OCI-LY1 (cell line): Measurements from ENCODE around the gene NPIPB2.

Experiments
- H2AFZ ChIP-seq: fragments of 200-600 bp; sonication (generic), shearing (Covaris generic); 2 replicates; pipeline ENCODE4 v1.6.0; 2014; ENCODE audit warnings: antibody characterized with exemption, mild to moderate bottlenecking, low read length
- H3F3A ChIP-seq: fragments of 200-600 bp; sonication (generic), shearing (Covaris generic); 2 replicates; pipeline ENCODE4 v1.6.0; 2014; ENCODE audit warnings: mild to moderate bottlenecking, antibody characterized with exemption, low read length, moderate library complexity; ENCODE audit not compliant: insufficient read depth
- H3K27ac ChIP-seq: fragments of 200-600 bp; sonication (generic); 2 replicates; pipeline ENCODE4 v1.5.1; 2014; ENCODE audit warnings: low read length, mixed run types, mild to moderate bottlenecking, low read depth; ENCODE audit not compliant: poor library complexity, severe bottlenecking
- H3K27me3 ChIP-seq: fragments of 200-600 bp; sonication (generic); 2 replicates; pipeline ENCODE4 v1.6.0; 2014; ENCODE audit warnings: antibody characterized with exemption, mild to moderate bottlenecking, low read length, moderate library complexity; ENCODE audit not compliant: insufficient read depth
- H3K36me3 ChIP-seq: fragments of 200-600 bp; sonication (generic); 2 replicates; pipeline ENCODE4 v1.6.1; 2014; ENCODE audit warnings: mild to moderate bottlenecking, antibody characterized with exemption, low read length, moderate library complexity, mixed read lengths; ENCODE audit not compliant: insufficient read depth
- H3K4me1 ChIP-seq: fragments of 200-600 bp; sonication (generic); 2 replicates; pipeline ENCODE4 v1.5.1; 2014; ENCODE audit warnings: mild to moderate bottlenecking, low read length, moderate library complexity; ENCODE audit not compliant: insufficient read depth, severe bottlenecking
- H3K4me2 ChIP-seq: fragments of 200-600 bp; sonication (generic), shearing (Covaris generic); 2 replicates; pipeline ENCODE4 v1.6.1; 2014; ENCODE audit warnings: low read length
- H3K4me3 ChIP-seq: fragments of 200-600 bp; sonication (generic); 2 replicates; pipeline ENCODE4 v1.5.1; 2014; ENCODE audit warnings: low read length, low read depth, mild to moderate bottlenecking, mixed read lengths; ENCODE audit not compliant: poor library complexity, severe bottlenecking
- H3K79me2 ChIP-seq: fragments of 200-600 bp; shearing (Covaris generic); 2 replicates; pipeline ENCODE4 v1.6.1; 2016; ENCODE audit warnings: mixed run types, low read length, mixed read lengths; ENCODE audit not compliant: insufficient read depth
- H3K9ac ChIP-seq: fragments of 200-600 bp; sonication (generic), shearing (Covaris generic); 2 replicates; pipeline ENCODE4 v1.6.1; 2014; ENCODE audit warnings: mild to moderate bottlenecking, low read length, mixed read lengths
- H3K9me2 ChIP-seq: fragments of 200-600 bp; sonication (generic), shearing (Covaris generic); 2 replicates; pipeline ENCODE4 v1.6.1; 2014; ENCODE audit warnings: low read depth, mild to moderate bottlenecking, low read length, mixed read lengths
- H3K9me3 ChIP-seq: fragments of 200-600 bp; shearing (Covaris generic); 2 replicates; pipeline ENCODE4 v1.6.1; 2014; ENCODE audit warnings: low read length, mixed read lengths
- H4K20me1 ChIP-seq: fragments of 200-600 bp; sonication (generic), shearing (Covaris generic); 2 replicates; pipeline ENCODE4 v1.6.0; 2016; ENCODE audit warnings: mild to moderate bottlenecking, low read length; ENCODE audit not compliant: insufficient read depth
- CTCF ChIP-seq: fragments of 200-600 bp; sonication (generic), shearing (Covaris generic); IDR thresholded peaks from 2 replicates; pipeline ENCODE4 v1.5.1; 2017; ENCODE audit warnings: mild to moderate bottlenecking, antibody characterized with exemption, low read length, moderate library complexity, mixed read lengths
- EZH2 ChIP-seq: fragments of 200-600 bp; sonication (generic), shearing (Covaris generic); IDR thresholded peaks from 2 replicates; pipeline ENCODE4 v1.8.0; 2017; ENCODE audit warnings: borderline replicate concordance, mixed run types, mild to moderate bottlenecking, antibody characterized with exemption, low read length, moderate library complexity, mixed read lengths

NPIPB2 gene

GRCh38 chr16:11877374-11877773, 64.5 kb downstream of the NPIPB2 start:
- H3K9me3 ChIP-seq: no peaks in the 10 kb centered on the region
- H3K27ac ChIP-seq: no peak overlapping the region
- H4K20me1 ChIP-seq: no peaks in the 10 kb centered on the region
- H3F3A ChIP-seq: peaks cover 3% of the 10 kb centered on the region; the same call in 1 of the 2 replicates
- no peak overlapping the region for H3K4me2 ChIP-seq
- H3K9me2 ChIP-seq: no peaks in the 10 kb centered on the region
- H3K27me3 ChIP-seq: no peaks in the 10 kb centered on the region
- H2AFZ ChIP-seq: no peak overlapping the region
- no peaks in the 10 kb centered on the region for H3K79me2 ChIP-seq
- H3K4me1 ChIP-seq: no peaks in the 10 kb centered on the region
- no peak for TF ChIP-seq CTCF
- TF ChIP-seq EZH2: no peak
- H3K9ac ChIP-seq: no peak overlapping the region
- H3K4me3 ChIP-seq: no peak overlapping the region
- peaks cover 95% of the 10 kb centered on the region for H3K36me3 ChIP-seq
